GM04504 (cell line): ENCODE measurements around the gene DLG5.

ENCODE experiments used
- DNase-seq: peaks from one replicate; pipeline ENCODE4 v3.0.0-alpha.2; 2012; ENCODE audit warnings: low read depth

Gene DLG5

GRCh38 chr10:77889277-77889903, 37.2 kb downstream of the DLG5 start:
- no peak for DNase-seq

GRCh38 chr10:77888356-77888703, 38.2 kb downstream of the DLG5 start:
- DNase-seq, result no peak

- no peak for DNase-seq
Measured at GRCh38 chr10:77887631-77888355, 38.8 kb downstream of the DLG5 start.

GRCh38 chr10:77886795-77887355, 39.7 kb downstream of the DLG5 start:
- DNase-seq, result no peak

- no peak for DNase-seq
Measured at GRCh38 chr10:77884181-77884580, 42.4 kb downstream of the DLG5 start.

- no peak for DNase-seq
Measured at GRCh38 chr10:77881636-77882035, 44.9 kb downstream of the DLG5 start.

GRCh38 chr10:77881222-77881621, 45.3 kb downstream of the DLG5 start:
- no peak for DNase-seq

- no peak for DNase-seq
Measured at GRCh38 chr10:77879710-77880109, 46.8 kb downstream of the DLG5 start.

GRCh38 chr10:77879065-77879464, 47.5 kb downstream of the DLG5 start:
- DNase-seq, result no peak

GRCh38 chr10:77877441-77878344, 48.9 kb downstream of the DLG5 start:
- no peak for DNase-seq

- DNase-seq, result no peak
Measured at GRCh38 chr10:77875730-77876129, 50.8 kb downstream of the DLG5 start.

GRCh38 chr10:77874872-77875271, 51.7 kb downstream of the DLG5 start:
- no peak for DNase-seq

- peak; percentile 51 for DNase-seq
Measured at GRCh38 chr10:77873536-77874380, 52.8 kb downstream of the DLG5 start.

- no peak for DNase-seq
Measured at GRCh38 chr10:77872947-77873535, 53.5 kb downstream of the DLG5 start.

- DNase-seq, result no peak
Measured at GRCh38 chr10:77872151-77872946, 54.2 kb downstream of the DLG5 start.

- DNase-seq, result no peak
Measured at GRCh38 chr10:77869626-77870420, 56.7 kb downstream of the DLG5 start.

- no peak for DNase-seq
Measured at GRCh38 chr10:77868523-77868922, 58.0 kb downstream of the DLG5 start.

- DNase-seq, result no peak
Measured at GRCh38 chr10:77867124-77867719, 59.3 kb downstream of the DLG5 start.

- DNase-seq, result no peak
Measured at GRCh38 chr10:77866598-77866997, 60.0 kb downstream of the DLG5 start.
